ENCODE results near the gene SMARCB1. TPM values are rescaled to one million over a fixed set of nuclear protein-coding genes. Genes with fewer than 3 reads are reported as not detected.

Gene SMARCB1
- total RNA-seq, 1 experiment from 2014 or later: 172 TPM

DNA sequence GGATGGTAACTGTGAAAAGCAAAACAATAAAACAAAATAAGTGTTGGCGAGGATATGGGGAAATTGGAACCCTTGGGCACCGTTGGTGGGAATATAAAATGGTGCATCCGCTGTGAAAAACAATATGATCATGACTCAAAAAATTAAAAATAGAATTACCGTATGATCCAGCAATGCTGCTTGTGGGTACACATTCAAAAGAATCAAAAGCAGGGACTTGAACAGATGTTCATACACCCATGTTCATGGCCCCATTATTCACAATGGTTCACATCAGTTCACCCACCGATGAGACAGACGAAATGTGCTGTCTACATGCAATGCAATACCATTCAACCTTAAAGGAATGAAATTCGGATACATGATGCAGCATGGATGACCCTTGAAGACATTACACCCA, 53.3 kb downstream of the SMARCB1 start:
- DNase-seq (ENCODE audit: low spot score): no peak
- Histone ChIP-seq H3K4me3 (ENCODE audit: low read depth, low read length, poor library complexity, severe bottlenecking) (no peak overlapping the region), H3K4me1 (ENCODE audit: insufficient read depth, low read length, poor library complexity, severe bottlenecking) (peaks cover 3% of the 10 kb centered on the region), H3K36me3 (ENCODE audit: insufficient read depth, low read length, poor library complexity, severe bottlenecking) (peaks cover 11% of the 10 kb centered on the region), H3K9me3 (ENCODE audit: low read depth, low read length, poor library complexity, severe bottlenecking) (no peaks in the 10 kb centered on the region), H3K27ac (ENCODE audit: low read depth, low read length, poor library complexity, severe bottlenecking) (no peak overlapping the region), H3K27me3 (replicated peaks; ENCODE audit: insufficient read depth, low read depth, low read length, poor library complexity) (no peaks in the 10 kb centered on the region)
- ChIA-PET POLR2A (ENCODE audit: low non-redundant PET) (no interaction called here), CTCF (no interaction called here)
- TF ChIP-seq EZH2 (IDR thresholded peaks at IDR 0.05; ENCODE audit: borderline replicate concordance, low read depth, low read length, poor library complexity, severe bottlenecking): no peak
- TF ChIP-seq, protein P1, sequence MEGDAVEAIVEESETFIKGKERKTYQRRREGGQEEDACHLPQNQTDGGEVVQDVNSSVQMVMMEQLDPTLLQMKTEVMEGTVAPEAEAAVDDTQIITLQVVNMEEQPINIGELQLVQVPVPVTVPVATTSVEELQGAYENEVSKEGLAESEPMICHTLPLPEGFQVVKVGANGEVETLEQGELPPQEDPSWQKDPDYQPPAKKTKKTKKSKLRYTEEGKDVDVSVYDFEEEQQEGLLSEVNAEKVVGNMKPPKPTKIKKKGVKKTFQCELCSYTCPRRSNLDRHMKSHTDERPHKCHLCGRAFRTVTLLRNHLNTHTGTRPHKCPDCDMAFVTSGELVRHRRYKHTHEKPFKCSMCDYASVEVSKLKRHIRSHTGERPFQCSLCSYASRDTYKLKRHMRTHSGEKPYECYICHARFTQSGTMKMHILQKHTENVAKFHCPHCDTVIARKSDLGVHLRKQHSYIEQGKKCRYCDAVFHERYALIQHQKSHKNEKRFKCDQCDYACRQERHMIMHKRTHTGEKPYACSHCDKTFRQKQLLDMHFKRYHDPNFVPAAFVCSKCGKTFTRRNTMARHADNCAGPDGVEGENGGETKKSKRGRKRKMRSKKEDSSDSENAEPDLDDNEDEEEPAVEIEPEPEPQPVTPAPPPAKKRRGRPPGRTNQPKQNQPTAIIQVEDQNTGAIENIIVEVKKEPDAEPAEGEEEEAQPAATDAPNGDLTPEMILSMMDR (conservative IDR thresholded peaks at IDR 0.05; ENCODE audit: low read depth, low read length): no peak
- no TSS peak for BruUV-seq (replicated peaks)
- intact Hi-C loops (cut with micrococcal nuclease; ENCODE audit: unreplicated experiment): no loop called here

- H3K9me3 ChIP-seq (ENCODE audit: low read depth, low read length, poor library complexity, severe bottlenecking): no peaks in the 10 kb centered on the region
- peaks cover 3% of the 10 kb centered on the region for H3K4me1 ChIP-seq (ENCODE audit: insufficient read depth, low read length, poor library complexity, severe bottlenecking)
- H3K36me3 ChIP-seq (ENCODE audit: insufficient read depth, low read length, poor library complexity, severe bottlenecking): no peaks in the 10 kb centered on the region
- TF ChIP-seq, protein P1 (conservative IDR thresholded peaks at IDR 0.05; ENCODE audit: low read depth, low read length): no peak
- TF ChIP-seq EZH2 (IDR thresholded peaks at IDR 0.05; ENCODE audit: borderline replicate concordance, low read depth, low read length, poor library complexity, severe bottlenecking): no peak
- H3K27ac ChIP-seq (ENCODE audit: low read depth, low read length, poor library complexity, severe bottlenecking): no peak overlapping the region
- intact Hi-C loops (cut with micrococcal nuclease; ENCODE audit: unreplicated experiment): no loop called here
- ChIA-PET CTCF (no interaction called here), POLR2A (ENCODE audit: low non-redundant PET) (no interaction called here)
- no TSS peak for BruUV-seq (replicated peaks)
- H3K4me3 ChIP-seq (ENCODE audit: low read depth, low read length, poor library complexity, severe bottlenecking): no peak overlapping the region
- H3K27me3 ChIP-seq (replicated peaks; ENCODE audit: insufficient read depth, low read depth, low read length, poor library complexity): no peaks in the 10 kb centered on the region
- DNase-seq (ENCODE audit: low spot score): no peak
Measured at GRCh38 chr22:23841292-23841691, 54.5 kb downstream of the SMARCB1 start.

GRCh38 chr22:23841736-23842445, 55.1 kb downstream of the SMARCB1 start:
- Histone ChIP-seq H3K4me1 (ENCODE audit: insufficient read depth, low read length, poor library complexity, severe bottlenecking) (peaks cover 3% of the 10 kb centered on the region), H3K9me3 (ENCODE audit: low read depth, low read length, poor library complexity, severe bottlenecking) (no peaks in the 10 kb centered on the region), H3K27me3 (replicated peaks; ENCODE audit: insufficient read depth, low read depth, low read length, poor library complexity) (no peaks in the 10 kb centered on the region), H3K4me3 (ENCODE audit: low read depth, low read length, poor library complexity, severe bottlenecking) (no peak overlapping the region), H3K36me3 (ENCODE audit: insufficient read depth, low read length, poor library complexity, severe bottlenecking) (no peaks in the 10 kb centered on the region), H3K27ac (ENCODE audit: low read depth, low read length, poor library complexity, severe bottlenecking) (no peak overlapping the region)
- DNase-seq (ENCODE audit: low spot score): no peak
- ChIA-PET CTCF (no interaction called here), POLR2A (ENCODE audit: low non-redundant PET) (no interaction called here)
- no peak for TF ChIP-seq EZH2 (IDR thresholded peaks at IDR 0.05; ENCODE audit: borderline replicate concordance, low read depth, low read length, poor library complexity, severe bottlenecking)
- TF ChIP-seq, protein P1 (conservative IDR thresholded peaks at IDR 0.05; ENCODE audit: low read depth, low read length): no peak
- no TSS peak for BruUV-seq (replicated peaks)
- intact Hi-C loops (cut with micrococcal nuclease; ENCODE audit: unreplicated experiment): no loop called here
